T-helper 17 cell (primary cell): ENCODE measurements around the gene RIOX2. TPM values are rescaled to one million over a fixed set of nuclear protein-coding genes. Genes with fewer than 3 reads are reported as not detected.
A peak's percentile ranks its signal among the peaks of the same experiment; 100 is the strongest.
"Not testable (repeated sequence)": the region's sequence is repeated elsewhere in the genome, so short reads cannot be mapped to it uniquely, and the experiment has no call there.

Experiments
- ATAC-seq: fragments of 150-1000 bp; cut with Tn5 transposase; 2 replicates; pipeline ENCODE4 v1.10.0; 2021; ENCODE audit warnings: mild to moderate bottlenecking, moderate library complexity
- DNase-seq, 3 donors: peaks; one replicate each; pipeline versions ENCODE4 v3.0.0 to v3.0.0-alpha.2; 2020 to 2021
- H3K9me3 ChIP-seq: one replicate; pipeline ENCODE4 v1.7.0; 2013; ENCODE audit warnings: low read length, mild to moderate bottlenecking; ENCODE audit not compliant: control insufficient read depth, poor library complexity, severe bottlenecking
- H3K27ac Mint-ChIP-seq: one replicate; pipeline ENCODE4 v1.8.0; 2022; ENCODE audit warnings: mild to moderate bottlenecking, moderate library complexity, mixed read lengths
- H3K27me3 Mint-ChIP-seq: one replicate; pipeline ENCODE4 v1.8.0; 2022; ENCODE audit warnings: mixed read lengths
- H3K36me3 Mint-ChIP-seq: one replicate; pipeline ENCODE4 v1.8.0; 2022; ENCODE audit warnings: low read depth, mixed read lengths
- H3K4me1 Mint-ChIP-seq: one replicate; pipeline ENCODE4 v1.8.0; 2022; ENCODE audit warnings: mild to moderate bottlenecking, mixed read lengths
- H3K4me3 Mint-ChIP-seq: one replicate; pipeline ENCODE4 v1.8.0; 2022; ENCODE audit warnings: mild to moderate bottlenecking, moderate library complexity, mixed read lengths
- total RNA-seq, 4 donors: library from RNA in 2 of 4; stranded (reverse) in 2 of 4; gene quantifications; one replicate each; pipeline ENCODE4 v1.2.3 and lab custom pipeline; 2022 to 2026

RIOX2 gene
- total RNA-seq, 2 donors from 2014 or later: 21.1 to 22.7 TPM

GRCh38 chr3:97910236-97910831 is 61.9 kb downstream of the RIOX2 start:
- H3K9me3 ChIP-seq, H3K27me3 Mint-ChIP-seq, H3K36me3 Mint-ChIP-seq: not testable (repeated sequence)
- DNase-seq (peak in 2 of 3 donors; percentile 7 to 15), ATAC-seq (peak; percentile 64)
- Mint-ChIP-seq H3K27ac (peak overlapping the region; percentile 59), H3K4me3 (peak overlapping the region; percentile 73), H3K4me1 (peaks cover 26% of the 10 kb centered on the region)

GRCh38 chr3:97909830-97910229 is 62.4 kb downstream of the RIOX2 start:
- H3K36me3 Mint-ChIP-seq, H3K4me3 Mint-ChIP-seq, ATAC-seq, H3K9me3 ChIP-seq, DNase-seq, H3K27me3 Mint-ChIP-seq: not testable (repeated sequence)
- H3K27ac Mint-ChIP-seq: peak overlapping the region; percentile 59
- H3K4me1 Mint-ChIP-seq: peaks cover 26% of the 10 kb centered on the region

GRCh38 chr3:97901313-97902248 is 70.7 kb downstream of the RIOX2 start:
- peaks cover 3% of the 10 kb centered on the region for H3K9me3 ChIP-seq
- no peaks in the 10 kb centered on the region for H3K27me3 Mint-ChIP-seq
- H3K4me1 Mint-ChIP-seq: peaks cover 12% of the 10 kb centered on the region
- DNase-seq (no peak), ATAC-seq (no peak)
- H3K27ac Mint-ChIP-seq: peak overlapping the region; percentile 42
- no peak overlapping the region for H3K4me3 Mint-ChIP-seq
- peaks cover 2% of the 10 kb centered on the region for H3K36me3 Mint-ChIP-seq

GRCh38 chr3:97899331-97899730 is 72.9 kb downstream of the RIOX2 start:
- H3K4me1 Mint-ChIP-seq: peaks cover 12% of the 10 kb centered on the region
- ATAC-seq (no peak), DNase-seq (no peak)
- peaks cover 4% of the 10 kb centered on the region for H3K36me3 Mint-ChIP-seq
- peaks cover 3% of the 10 kb centered on the region for H3K9me3 ChIP-seq
- H3K27ac Mint-ChIP-seq: no peak overlapping the region
- H3K4me3 Mint-ChIP-seq: no peak overlapping the region
- H3K27me3 Mint-ChIP-seq: no peaks in the 10 kb centered on the region

GRCh38 chr3:97896547-97896946 is 75.7 kb downstream of the RIOX2 start:
- Mint-ChIP-seq H3K36me3 (peaks cover 4% of the 10 kb centered on the region), H3K27ac (no peak overlapping the region), H3K4me1 (peaks cover 8% of the 10 kb centered on the region), H3K27me3 (no peaks in the 10 kb centered on the region), H3K4me3 (no peak overlapping the region)
- DNase-seq: no peak
- no peaks in the 10 kb centered on the region for H3K9me3 ChIP-seq
- no peak for ATAC-seq

DNA sequence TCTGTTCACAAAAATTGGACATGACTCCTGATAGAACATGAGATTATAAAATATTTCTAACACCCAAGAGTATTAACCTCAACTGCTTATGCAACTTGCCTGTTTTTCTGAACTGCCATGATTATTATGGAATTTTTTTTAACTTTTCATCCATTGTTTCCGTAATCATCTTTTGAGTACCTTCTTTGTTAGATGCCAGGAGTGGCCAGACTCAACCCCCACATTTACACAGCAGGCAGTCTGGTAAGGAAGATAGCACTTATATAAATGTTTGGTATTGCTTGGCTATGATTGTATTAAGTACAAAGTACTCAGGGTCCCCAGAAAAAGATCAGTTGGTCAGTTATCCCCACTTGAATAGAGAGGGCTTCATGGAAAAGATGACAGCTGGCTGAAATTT is 76.1 kb downstream of the RIOX2 start:
- Mint-ChIP-seq H3K27ac (no peak overlapping the region), H3K4me1 (peaks cover 4% of the 10 kb centered on the region), H3K36me3 (peaks cover 4% of the 10 kb centered on the region), H3K27me3 (no peaks in the 10 kb centered on the region), H3K4me3 (no peak overlapping the region)
- DNase-seq: no peak
- H3K9me3 ChIP-seq: no peaks in the 10 kb centered on the region
- ATAC-seq: no peak

DNA sequence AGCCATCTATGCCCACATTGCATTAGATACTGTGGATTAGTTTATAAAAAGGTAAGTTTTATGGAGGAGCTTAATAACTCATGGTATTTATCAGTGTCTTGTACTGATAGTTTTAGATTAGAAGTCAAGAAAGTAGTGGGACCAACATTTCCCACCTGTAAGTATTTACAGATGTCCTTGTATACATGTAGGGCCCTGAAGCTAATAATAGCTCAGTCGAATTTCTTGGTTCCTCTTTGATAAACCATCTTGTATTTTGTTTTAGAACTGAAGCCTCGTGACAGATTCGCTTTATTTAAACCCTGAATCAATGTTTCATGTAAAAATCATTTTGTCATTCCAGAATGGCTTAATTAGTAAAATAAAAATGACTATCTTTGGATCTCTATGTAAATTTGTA is 77.0 kb downstream of the RIOX2 start:
- no peak overlapping the region for H3K27ac Mint-ChIP-seq
- peaks cover 2% of the 10 kb centered on the region for H3K4me1 Mint-ChIP-seq
- no peak for DNase-seq
- no peaks in the 10 kb centered on the region for H3K27me3 Mint-ChIP-seq
- H3K4me3 Mint-ChIP-seq: no peak overlapping the region
- no peaks in the 10 kb centered on the region for H3K9me3 ChIP-seq
- H3K36me3 Mint-ChIP-seq: peaks cover 2% of the 10 kb centered on the region
- ATAC-seq: no peak

DNA sequence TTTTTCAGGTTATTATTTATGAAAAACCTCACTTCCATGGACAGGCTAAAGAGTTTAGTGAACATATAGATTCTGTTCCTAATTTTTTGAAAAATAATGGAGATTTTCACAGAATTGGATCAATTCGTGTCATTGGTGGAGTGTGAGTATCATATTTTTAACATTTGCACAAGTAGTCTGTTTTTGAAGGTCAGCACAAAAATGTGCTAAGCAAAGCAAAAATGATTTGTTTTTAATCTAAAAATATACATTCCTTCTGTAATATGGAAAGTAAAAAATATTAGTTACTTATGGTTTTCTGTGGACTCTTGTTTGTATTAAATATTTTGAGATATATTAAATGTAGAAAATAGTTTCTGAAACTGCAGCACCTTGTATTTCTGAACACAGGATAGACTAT is 79.4 kb downstream of the RIOX2 start:
- H3K4me1 Mint-ChIP-seq: no peaks in the 10 kb centered on the region
- H3K36me3 Mint-ChIP-seq: peaks cover 5% of the 10 kb centered on the region
- H3K27me3 Mint-ChIP-seq: no peaks in the 10 kb centered on the region
- H3K4me3 Mint-ChIP-seq: no peak overlapping the region
- no peaks in the 10 kb centered on the region for H3K9me3 ChIP-seq
- H3K27ac Mint-ChIP-seq: no peak overlapping the region
- DNase-seq (no peak), ATAC-seq (no peak)

Other genes with a start within 250 kb of the RIOX2 start
- 1 to 10 TPM; 2.2 to 3.4 TPM for gene ARL6, start 207.7 kb downstream of the RIOX2 start, total RNA-seq
- 1 to 10 TPM; 6.4 to 6.5 TPM for gene CRYBG3, start 150.4 kb downstream of the RIOX2 start, total RNA-seq
- gene GABRR3, start 62.9 kb upstream of the RIOX2 start, total RNA-seq: not detected
- not detected for gene OR5AC2, start 114.7 kb upstream of the RIOX2 start, total RNA-seq
- not detected for gene OR5H1, start 158.3 kb upstream of the RIOX2 start, total RNA-seq
- not detected for gene OR5H14, start 175.0 kb upstream of the RIOX2 start, total RNA-seq
- not detected for gene OR5H15, start 194.3 kb upstream of the RIOX2 start, total RNA-seq